Activated naive CD8-positive, alpha-beta T cell treated with anti-CD3 and anti-CD28 coated beads, Interleukin-2, amount 10 ng/mL, durations not matched to agents 7 days and 5 days (primary cell): ENCODE data around the gene WRAP53. TPM values are rescaled to one million over a fixed set of nuclear protein-coding genes. Genes with fewer than 3 reads are reported as not detected.
A peak's percentile ranks its signal among the peaks of the same experiment; 100 is the strongest.

Experiments
- ATAC-seq: fragments of 150-1000 bp; cut with Tn5 transposase; one replicate; pipeline ENCODE4 v1.10.0; 2021; ENCODE audit warnings: low read depth, moderate library complexity
- POLR2A ChIA-PET: fragments of 350-600 bp; sonication (Branson Sonifier 250); formaldehyde crosslinking; loops from one replicate; lab custom pipeline; 2021; ENCODE audit warnings: antibody characterized with exemption; lab: Charles Lee
- DNase-seq: peaks from one replicate; pipeline ENCODE4 v3.0.0; 2021
- H3K27ac Mint-ChIP-seq: one replicate; pipeline ENCODE4 v1.8.0; 2022; ENCODE audit warnings: mild to moderate bottlenecking, mixed read lengths
- H3K27me3 Mint-ChIP-seq: one replicate; pipeline ENCODE4 v1.8.0; 2022; ENCODE audit warnings: mild to moderate bottlenecking, moderate library complexity, mixed read lengths
- H3K36me3 Mint-ChIP-seq: one replicate; pipeline ENCODE4 v1.8.0; 2021; ENCODE audit warnings: mild to moderate bottlenecking, mixed read lengths
- H3K4me1 Mint-ChIP-seq: one replicate; pipeline ENCODE4 v1.8.0; 2021; ENCODE audit warnings: mixed read lengths
- H3K4me3 Mint-ChIP-seq: one replicate; pipeline ENCODE4 v1.8.0; 2022; ENCODE audit warnings: mild to moderate bottlenecking, moderate library complexity, mixed read lengths
- H3K9me3 Mint-ChIP-seq: one replicate; pipeline ENCODE4 v1.8.0; 2021; ENCODE audit warnings: mixed read lengths
- total RNA-seq, 2 experiments: library from RNA; stranded (reverse); gene quantifications; one replicate each; pipeline ENCODE4 v1.2.3, GENCODE V29; 2021

The WRAP53 gene
- total RNA-seq, 2 experiments from 2014 or later, result 19.3 to 19.4 TPM

- Mint-ChIP-seq H3K27me3 (no peaks in the 10 kb centered on the region), H3K4me3 (peak within 1 kb of the TSS; percentile 99), H3K4me1 (peaks cover 25% of the 10 kb centered on the region), H3K36me3 (peaks cover 14% of the 10 kb centered on the region), H3K9me3 (no peaks in the 10 kb centered on the region), H3K27ac (peak within 1 kb of the TSS; percentile 100)
- ATAC-seq (peak; percentile 59), DNase-seq (peak; percentile 81)
- POLR2A ChIA-PET, result interaction anchor here (0.6 to 4.9 kb wide), 56 partner anchors 15 to 642 kb away, joined by 3 to 57 read pairs (median 4); partner anchors contain the start of genes ACAP1, ATP1B2, CD68 and CNTROB
These were observed 987 bp upstream of the WRAP53 start, which contains the start of gene TP53 for GRCh38 chr17:7687072-7687907. TSS of gene TP53 (minus strand) at chr17:7687490. CDS start at chr17:7676594, 10,896 bp downstream.

GRCh38 chr17:7688808-7689316 lies 585 bp downstream of the WRAP53 start:
- Mint-ChIP-seq H3K27me3 (no peaks in the 10 kb centered on the region), H3K9me3 (no peaks in the 10 kb centered on the region), H3K36me3 (peaks cover 21% of the 10 kb centered on the region), H3K4me1 (peaks cover 27% of the 10 kb centered on the region), H3K27ac (peak overlapping the region; percentile 75), H3K4me3 (peak overlapping the region; percentile 99)
- POLR2A ChIA-PET, result interaction anchor here (1.1 to 4.9 kb wide), 9 partner anchors 18 to 204 kb away, joined by 3 to 50 read pairs (median 20); partner anchors contain the start of genes CD68, DNAH2, FXR2 and POLR2A
- ATAC-seq (no peak), DNase-seq (no peak)

DNA sequence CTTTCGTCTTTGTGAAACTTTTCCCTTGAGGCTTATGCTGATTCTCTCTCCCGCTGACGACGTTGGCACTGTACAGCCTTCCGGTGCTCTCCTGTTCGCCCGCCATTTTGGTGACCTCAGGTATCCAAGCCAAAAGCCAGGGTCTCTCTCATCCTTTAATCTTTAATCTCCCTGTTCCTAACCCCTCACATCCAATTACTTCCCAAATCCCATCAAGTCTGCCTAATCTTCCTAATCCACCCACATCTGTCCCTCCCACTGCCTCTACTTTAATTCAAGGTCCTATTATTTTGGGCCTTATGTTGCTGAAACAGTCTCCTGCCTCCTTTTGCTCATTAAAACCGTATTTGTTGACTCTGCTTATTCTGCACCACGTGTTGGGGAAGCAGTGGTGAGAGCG lies 7.3 kb downstream of the WRAP53 start:
- no peak overlapping the region for H3K27ac Mint-ChIP-seq
- DNase-seq, result no peak
- H3K36me3 Mint-ChIP-seq, result peaks cover 29% of the 10 kb centered on the region
- no peak overlapping the region for H3K4me3 Mint-ChIP-seq
- peaks cover 8% of the 10 kb centered on the region for H3K4me1 Mint-ChIP-seq
- H3K9me3 Mint-ChIP-seq, result no peaks in the 10 kb centered on the region
- ATAC-seq, result no peak
- POLR2A ChIA-PET, result no interaction called here
- no peaks in the 10 kb centered on the region for H3K27me3 Mint-ChIP-seq

DNA sequence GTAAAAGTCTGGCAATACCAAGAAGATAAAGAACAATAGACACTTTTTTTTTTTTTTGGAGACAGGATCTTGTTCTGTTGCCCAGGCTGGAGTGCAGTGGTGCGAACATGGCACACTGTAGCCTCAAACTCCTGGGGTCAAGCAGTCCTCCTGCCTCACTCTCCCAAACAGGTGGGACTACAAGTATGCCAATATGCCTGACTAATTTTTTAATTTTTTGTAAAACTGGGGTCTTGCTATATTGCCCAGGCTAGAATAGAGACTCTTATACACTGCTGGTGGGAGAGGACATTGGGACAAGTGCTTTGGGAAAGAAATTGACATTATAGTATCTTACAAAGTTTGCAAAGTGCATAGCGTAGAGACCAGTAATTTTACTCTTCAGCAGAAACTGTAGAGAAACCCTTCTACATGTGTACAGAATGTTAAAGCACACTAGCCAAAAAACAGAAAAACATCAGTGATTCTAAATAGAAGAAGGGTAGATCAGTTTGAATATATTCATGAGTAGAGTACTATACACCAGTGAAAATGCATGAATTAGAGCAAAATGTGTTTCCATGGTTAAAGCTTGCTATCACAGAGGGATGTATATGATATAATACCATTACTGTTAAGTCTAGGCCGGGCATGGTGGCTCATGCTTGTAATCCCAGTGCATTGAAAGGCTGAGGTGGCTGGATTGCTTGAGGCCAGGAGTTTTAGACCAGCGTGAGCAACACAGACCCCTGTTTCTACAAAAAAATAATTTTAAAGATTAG lies 9.7 kb downstream of the WRAP53 start:
- Mint-ChIP-seq H3K36me3 (peaks cover 33% of the 10 kb centered on the region), H3K9me3 (no peaks in the 10 kb centered on the region), H3K4me3 (no peak overlapping the region), H3K27me3 (no peaks in the 10 kb centered on the region), H3K4me1 (peaks cover 8% of the 10 kb centered on the region), H3K27ac (no peak overlapping the region)
- no peak for ATAC-seq
- no peak for DNase-seq
- POLR2A ChIA-PET, result interaction anchor here (0.7 kb wide), 1 partner anchor 207 kb away, joined by 3 read pairs; no protein-coding TSS in a partner anchor

- peaks cover 11% of the 10 kb centered on the region for H3K4me1 Mint-ChIP-seq
- ATAC-seq (no peak), DNase-seq (no peak)
- H3K4me3 Mint-ChIP-seq, result no peak overlapping the region
- peaks cover 25% of the 10 kb centered on the region for H3K36me3 Mint-ChIP-seq
- no peaks in the 10 kb centered on the region for H3K9me3 Mint-ChIP-seq
- peaks cover 15% of the 10 kb centered on the region for H3K27me3 Mint-ChIP-seq
- H3K27ac Mint-ChIP-seq, result no peak overlapping the region
- POLR2A ChIA-PET, result no interaction called here
These were observed 12.2 kb downstream of the WRAP53 start for GRCh38 chr17:7700510-7700909.

- Mint-ChIP-seq H3K27me3 (peaks cover 27% of the 10 kb centered on the region), H3K4me3 (no peak overlapping the region), H3K27ac (no peak overlapping the region), H3K9me3 (no peaks in the 10 kb centered on the region), H3K4me1 (peaks cover 8% of the 10 kb centered on the region), H3K36me3 (peaks cover 17% of the 10 kb centered on the region)
- POLR2A ChIA-PET, result no interaction called here
- ATAC-seq (no peak), DNase-seq (no peak)
These were observed 13.4 kb downstream of the WRAP53 start for GRCh38 chr17:7701681-7702080.

DNA sequence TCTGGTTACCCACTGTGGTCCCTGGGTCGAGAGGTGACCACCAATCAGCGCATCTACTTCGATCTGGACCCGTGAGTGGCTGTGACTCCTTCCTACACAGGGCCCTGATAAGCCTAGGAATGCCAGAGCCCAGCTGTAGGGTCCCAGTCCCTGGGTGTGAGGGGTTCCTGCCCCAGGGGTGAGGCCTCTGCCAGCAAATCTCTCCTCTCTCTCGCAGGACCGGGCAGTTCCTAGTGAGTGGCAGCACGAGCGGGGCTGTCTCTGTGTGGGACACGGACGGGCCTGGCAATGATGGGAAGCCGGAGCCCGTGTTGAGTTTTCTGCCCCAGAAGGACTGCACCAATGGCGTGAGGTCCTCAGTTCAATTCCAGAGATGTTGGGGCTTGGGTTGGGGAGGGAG lies 14.5 kb downstream of the WRAP53 start:
- POLR2A ChIA-PET, result interaction anchor here (0.6 kb wide), 1 partner anchor 122 kb away, joined by 5 read pairs; no protein-coding TSS in a partner anchor
- no peak for DNase-seq
- H3K9me3 Mint-ChIP-seq, result no peaks in the 10 kb centered on the region
- peaks cover 15% of the 10 kb centered on the region for H3K36me3 Mint-ChIP-seq
- H3K27ac Mint-ChIP-seq, result no peak overlapping the region
- no peak for ATAC-seq
- H3K27me3 Mint-ChIP-seq, result peaks cover 35% of the 10 kb centered on the region
- peaks cover 8% of the 10 kb centered on the region for H3K4me1 Mint-ChIP-seq
- no peak overlapping the region for H3K4me3 Mint-ChIP-seq

DNA sequence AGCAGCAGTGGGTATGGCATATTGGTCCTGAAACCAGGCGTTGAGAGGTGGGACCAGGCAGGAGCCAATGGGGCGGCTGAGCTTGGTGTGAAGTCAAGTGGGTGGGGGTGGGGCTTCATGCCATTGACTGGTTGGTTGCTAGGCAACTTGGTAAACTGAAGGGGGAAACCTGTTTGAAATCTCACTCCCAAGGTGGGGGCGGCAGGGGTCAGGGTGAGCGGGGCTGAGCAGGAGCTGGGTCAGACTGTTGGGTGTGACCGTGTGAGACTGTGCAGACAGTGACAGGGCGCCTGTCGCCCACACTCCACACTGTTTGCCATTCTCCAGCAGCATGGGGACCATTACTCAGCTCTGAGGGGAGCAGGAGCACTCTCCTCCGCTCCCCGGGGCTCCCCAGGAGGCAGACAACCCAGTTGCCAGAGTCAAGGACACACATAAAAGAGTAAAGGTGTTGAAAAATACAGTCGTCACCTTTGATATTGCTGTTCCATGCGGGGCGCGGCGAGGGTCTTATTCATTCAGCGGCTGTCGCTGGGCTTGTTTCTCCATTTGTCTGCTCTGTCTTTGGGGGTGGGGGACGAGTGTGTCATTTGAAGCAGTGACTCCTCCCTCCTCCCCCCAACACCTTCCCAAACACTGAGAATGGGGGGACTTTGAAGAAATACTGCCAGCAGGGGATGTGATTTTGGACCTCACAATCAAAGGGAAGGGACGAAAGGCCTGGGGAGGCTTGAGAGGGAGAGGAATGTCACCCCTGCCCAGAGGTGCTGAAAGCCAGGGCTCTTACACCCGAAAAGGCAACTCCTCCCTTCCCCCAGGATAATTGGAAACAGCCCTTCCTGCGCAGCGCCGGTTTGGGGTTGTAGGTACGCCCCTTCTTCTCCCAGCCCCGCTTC lies 15.6 kb downstream of the WRAP53 start:
- peaks cover 11% of the 10 kb centered on the region for H3K36me3 Mint-ChIP-seq
- H3K27me3 Mint-ChIP-seq, result peaks cover 38% of the 10 kb centered on the region
- peaks cover 8% of the 10 kb centered on the region for H3K4me1 Mint-ChIP-seq
- no peak overlapping the region for H3K27ac Mint-ChIP-seq
- H3K4me3 Mint-ChIP-seq, result peak overlapping the region; percentile 56
- ATAC-seq (no peak), DNase-seq (no peak)
- POLR2A ChIA-PET, result interaction anchor here (0.6 to 1.5 kb wide), 2 partner anchors 17 to 123 kb away, joined by 5 to 7 read pairs; partner anchors contain the start of gene TP53
- H3K9me3 Mint-ChIP-seq, result no peaks in the 10 kb centered on the region

DNA sequence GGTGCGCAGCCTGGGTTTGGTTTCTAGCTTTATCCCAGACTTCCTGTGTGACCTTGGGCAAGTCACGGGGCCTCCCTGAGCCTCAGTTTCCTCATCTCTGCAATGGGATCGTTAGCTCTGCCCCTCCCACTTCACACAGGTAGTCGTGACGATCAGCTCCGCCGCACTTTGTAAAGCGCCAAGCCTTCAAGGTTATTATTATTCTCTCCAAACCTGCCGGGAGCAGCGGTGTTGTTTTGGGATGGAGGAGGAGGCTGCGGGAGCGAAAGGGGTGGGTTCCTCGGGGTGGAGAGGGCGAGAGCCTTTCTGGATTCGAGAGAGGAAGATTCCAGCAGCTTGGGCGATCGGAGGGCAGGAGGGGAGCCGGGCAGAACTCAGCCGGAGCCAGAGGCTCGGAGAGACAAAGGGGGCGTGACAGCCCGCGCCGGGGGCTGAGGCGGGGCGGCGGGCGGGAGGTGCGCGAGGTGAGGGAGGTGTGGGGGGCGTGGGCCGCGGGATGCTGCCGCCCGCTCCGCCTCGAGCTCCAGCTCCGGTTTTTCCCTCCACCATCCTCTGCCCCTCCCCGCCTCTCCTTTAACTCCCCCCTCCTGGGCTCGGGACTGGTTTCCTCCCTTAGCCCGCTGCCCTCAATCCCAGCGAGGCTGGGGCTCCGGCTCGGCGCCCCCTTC lies 16.5 kb downstream of the WRAP53 start, which contains the start of gene EFNB3:
Gene EFNB3, plus strand, starts transcription at position 602 of the 668 bp plus-strand sequence. CDS start 397 bp downstream, outside the sequence.
- no peaks in the 10 kb centered on the region for H3K9me3 Mint-ChIP-seq
- peaks cover 11% of the 10 kb centered on the region for H3K36me3 Mint-ChIP-seq
- H3K27ac Mint-ChIP-seq, result peak within 1 kb of the TSS; percentile 28
- peaks cover 40% of the 10 kb centered on the region for H3K27me3 Mint-ChIP-seq
- peak within 1 kb of the TSS; percentile 56 for H3K4me3 Mint-ChIP-seq
- peaks cover 8% of the 10 kb centered on the region for H3K4me1 Mint-ChIP-seq
- ATAC-seq (no peak), DNase-seq (no peak)
- POLR2A ChIA-PET, result interaction anchor here (1.2 to 1.5 kb wide), 2 partner anchors 17 to 18 kb away, joined by 3 to 7 read pairs; partner anchors contain the start of gene TP53

GRCh38 chr17:7705269-7706255 lies 17.3 kb downstream of the WRAP53 start:
- no peaks in the 10 kb centered on the region for H3K9me3 Mint-ChIP-seq
- DNase-seq (no peak), ATAC-seq (peak; percentile 37)
- peak overlapping the region; percentile 28 for H3K27ac Mint-ChIP-seq
- peaks cover 42% of the 10 kb centered on the region for H3K27me3 Mint-ChIP-seq
- H3K36me3 Mint-ChIP-seq, result peaks cover 10% of the 10 kb centered on the region
- POLR2A ChIA-PET, result interaction anchor here (0.9 to 1.2 kb wide), 4 partner anchors 17 to 78 kb away, joined by 3 to 4 read pairs (median 3); partner anchors contain the start of genes SAT2, TP53 and WRAP53
- peak overlapping the region; percentile 29 for H3K4me3 Mint-ChIP-seq
- peaks cover 15% of the 10 kb centered on the region for H3K4me1 Mint-ChIP-seq
